ENCODE data around the gene XKR3.

DNA sequence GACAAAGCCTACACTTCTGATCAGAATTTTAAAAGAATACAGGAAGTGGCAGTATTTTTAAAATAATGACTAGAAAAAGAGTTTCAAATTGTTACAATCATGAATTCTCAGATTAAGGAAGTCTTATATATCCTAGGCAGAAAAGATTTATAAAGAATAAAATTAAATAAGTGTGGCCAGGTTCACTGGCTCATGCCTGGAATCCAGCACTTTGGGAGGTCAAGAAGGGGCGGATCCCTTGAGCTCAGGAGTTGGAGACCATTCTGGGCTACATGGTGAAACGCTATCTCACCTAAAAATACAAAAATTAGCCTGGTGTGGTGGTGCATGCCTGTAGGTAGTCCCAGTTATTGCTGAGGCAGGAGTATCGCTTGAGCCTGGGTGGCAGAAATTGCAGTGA lies 24.1 kb downstream of the XKR3 start:
- TF ChIP-seq CTCF (IDR thresholded peaks at IDR 0.05) (no peak), POLR2AphosphoS5 (IDR thresholded peaks at IDR 0.05) (no peak)

Measured in breast epithelium (tissue), 3 donors.